HEK293T (cell line): ENCODE results near the gene AS3MT.
"Not testable (repeated sequence)": the region's sequence is repeated elsewhere in the genome, so short reads cannot be mapped to it uniquely, and the experiment has no call there.

ENCODE experiments used
- ARNT ChIP-seq: fragments of 450-650 bp; IDR thresholded peaks from 2 replicates; pipeline ENCODE4 v1.6.1; 2017; ENCODE audit warnings: mild to moderate bottlenecking
- BHLHE40 ChIP-seq: fragments of 450-650 bp; IDR thresholded peaks from 2 replicates; pipeline ENCODE4 v1.6.1; 2016; ENCODE audit warnings: mild to moderate bottlenecking, moderate library complexity, borderline replicate concordance
- CTBP1 ChIP-seq: fragments of 450-650 bp; IDR thresholded peaks from 2 replicates; pipeline ENCODE4 v1.6.1; 2016; ENCODE audit warnings: borderline replicate concordance
- ELF4 ChIP-seq: fragments of 450-650 bp; IDR thresholded peaks from 2 replicates; pipeline ENCODE4 v1.6.1; 2017; ENCODE audit warnings: antibody characterized with exemption
- FOXA1 ChIP-seq: fragments of 450-650 bp; IDR thresholded peaks from 2 replicates; pipeline ENCODE4 v1.6.1; 2016; ENCODE audit warnings: mild to moderate bottlenecking
- FOXK2 ChIP-seq: fragments of 450-650 bp; IDR thresholded peaks from 2 replicates; pipeline ENCODE4 v1.6.1; 2016; ENCODE audit warnings: mild to moderate bottlenecking
- HDGF ChIP-seq: fragments of 450-650 bp; IDR thresholded peaks from 2 replicates; pipeline ENCODE4 v1.6.1; 2017; ENCODE audit warnings: antibody characterized with exemption, borderline replicate concordance
- L3MBTL2 ChIP-seq: fragments of 450-650 bp; conservative IDR thresholded peaks from 2 replicates; pipeline ENCODE4 v1.6.1; 2016; ENCODE audit warnings: mild to moderate bottlenecking
- LEF1 ChIP-seq: fragments of 450-650 bp; IDR thresholded peaks from 2 replicates; pipeline ENCODE4 v1.6.1; 2017; ENCODE audit warnings: mild to moderate bottlenecking, borderline replicate concordance
- PKNOX1 ChIP-seq: fragments of 450-650 bp; IDR thresholded peaks from 2 replicates; pipeline ENCODE4 v1.6.1; 2016
- SP1 ChIP-seq: fragments of 450-650 bp; IDR thresholded peaks from 2 replicates; pipeline ENCODE4 v1.6.1; 2017
- SUZ12 ChIP-seq: fragments of 450-650 bp; IDR thresholded peaks from 2 replicates; pipeline ENCODE4 v1.6.1; 2016; ENCODE audit warnings: mild to moderate bottlenecking
- TARDBP ChIP-seq: fragments of 450-650 bp; IDR thresholded peaks from 2 replicates; pipeline ENCODE4 v1.6.1; 2016

GRCh38 chr10:102843139-102843538 lies 26.1 kb upstream of the AS3MT start:
- TF ChIP-seq SP1, TARDBP, PKNOX1, ARNT, ELF4, L3MBTL2, FOXK2, FOXA1, SUZ12, BHLHE40, CTBP1, LEF1, HDGF: not testable (repeated sequence)
